ENCODE measurements around the gene MKX.

DNA sequence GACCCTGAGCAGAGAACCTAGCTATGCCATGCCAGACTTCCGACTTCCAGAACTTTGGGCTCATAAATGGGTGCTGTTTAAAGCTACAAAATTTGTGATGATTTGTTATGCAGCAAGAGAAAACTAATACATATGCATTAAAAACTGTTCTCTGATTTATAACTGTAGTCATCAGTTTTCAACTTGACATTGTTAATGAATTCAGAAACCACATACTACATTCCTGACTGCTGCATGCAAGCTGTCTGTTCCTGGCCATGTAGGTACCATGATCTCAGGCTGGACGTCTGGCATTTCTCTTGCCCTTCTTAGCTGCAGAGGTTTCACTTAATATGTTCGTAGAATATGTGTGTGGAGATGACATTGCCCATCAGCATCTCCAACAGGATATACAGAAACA is 28.4 kb downstream of the MKX start:
- TF ChIP-seq CTCF (IDR thresholded peaks at IDR 0.05) (no peak), POLR2A (IDR thresholded peaks at IDR 0.05) (no peak)

Measured in thyroid gland (tissue), 4 donors.